Lower leg skin (tissue), 3 donors: ENCODE data around the gene MAP3K14.

Experiments
- CTCF ChIP-seq, 3 donors: fragments of 450-650 bp; IDR thresholded peaks; one replicate each; pipeline ENCODE4 v1.5.1; 2016; ENCODE audit warnings: antibody characterized with exemption in 3 of 3, mild to moderate bottlenecking in 3 of 3, moderate library complexity in 2 of 3
- POLR2A ChIP-seq, 2 donors: fragments of 450-650 bp; IDR thresholded peaks; one replicate each; pipeline ENCODE4 v1.6.1; 2016 to 2017; ENCODE audit warnings: antibody characterized with exemption in 2 of 2, mild to moderate bottlenecking in 1 of 2, moderate library complexity in 1 of 2

- no peak for TF ChIP-seq POLR2A (IDR thresholded peaks at IDR 0.05)
- no peak for TF ChIP-seq CTCF (IDR thresholded peaks at IDR 0.05)
Observed at GRCh38 chr17:45317111-45317928, 500 bp upstream of the MAP3K14 start.
